Breast epithelium (tissue), 4 donors: Measurements from ENCODE around the gene PRDM2. TPM values are rescaled to one million over a fixed set of nuclear protein-coding genes. Genes with fewer than 3 reads are reported as not detected.

Experiments
- DNase-seq, 2 donors: peaks; one replicate each; pipeline ENCODE4 v3.0.0-alpha.2; 2019; ENCODE audit warnings: low spot score in 2 of 2
- H3K27ac ChIP-seq, 2 donors: fragments of 200-600 bp; sonication (generic) in 1 of 2; one replicate each; pipeline ENCODE4 v1.5.1; 2016 to 2019; ENCODE audit warnings: mild to moderate bottlenecking in 1 of 2
- H3K27me3 ChIP-seq, 2 donors: fragments of 200-600 bp; sonication (generic) in 1 of 2; one replicate each; pipeline versions ENCODE4 v1.5.1 to v1.6.0; 2017 to 2019; ENCODE audit warnings: control low read depth in 1 of 2, mild to moderate bottlenecking in 1 of 2
- H3K36me3 ChIP-seq: fragments of 200-600 bp; one replicate; pipeline ENCODE4 v1.5.1; 2019
- H3K4me1 ChIP-seq, 2 donors: fragments of 200-600 bp; sonication (generic); one replicate each; pipeline ENCODE4 v1.5.1; 2016 to 2019; ENCODE audit warnings: control low read depth in 1 of 2
- H3K4me3 ChIP-seq, 3 donors: fragments of 200-600 bp; sonication (generic); 1 replicate in 2 of 3; 2 replicates in 1 of 3; pipeline ENCODE4 v1.5.1; 2016 to 2019; ENCODE audit warnings: mild to moderate bottlenecking in 3 of 3, moderate library complexity in 2 of 3
- H3K9me3 ChIP-seq, 2 donors: fragments of 200-600 bp; sonication (generic) in 1 of 2; one replicate each; pipeline ENCODE4 v1.5.1; 2016 to 2019; ENCODE audit warnings: control low read depth in 1 of 2
- CTCF ChIP-seq, 3 donors: fragments of 450-650 bp; IDR thresholded peaks; one replicate each; pipeline ENCODE4 v1.5.1; 2016 to 2017; ENCODE audit warnings: antibody characterized with exemption in 3 of 3, mild to moderate bottlenecking in 3 of 3, moderate library complexity in 3 of 3
- POLR2A ChIP-seq: fragments of 450-650 bp; IDR thresholded peaks from one replicate; pipeline ENCODE4 v1.6.1; 2016; ENCODE audit warnings: antibody characterized with exemption, mild to moderate bottlenecking, moderate library complexity
- POLR2AphosphoS5 ChIP-seq, 3 donors: sonication (generic); formaldehyde crosslinking; IDR thresholded peaks; one replicate each; pipeline ENCODE4 v1.6.1; 2017; ENCODE audit warnings: antibody characterized with exemption in 3 of 3
- intact Hi-C: fragments of 100-400 bp; cut with DNase I; formaldehyde crosslinking; loops from one replicate; pipeline ENCODE4 v1.15.1; 2023; ENCODE audit warnings: low total_unique reads
- total RNA-seq, 3 donors: library from RNA; depleted of rRNA; stranded (reverse); fragments of >200 nt; gene quantifications; one replicate each; pipeline ENCODE4 v1.1.0, GENCODE V29; 2016

PRDM2 gene
- total RNA-seq, 3 donors from 2014 or later, result 45.6 to 57.1 (median 47.2) TPM

GRCh38 chr1:13836631-13837030 is 136.6 kb downstream of the PRDM2 start:
- no peaks in the 10 kb centered on the region for H3K4me1 ChIP-seq
- intact Hi-C loops, result no loop called here
- no peak overlapping the region for H3K4me3 ChIP-seq
- TF ChIP-seq POLR2A, result no peak
- no peak for TF ChIP-seq POLR2AphosphoS5 (IDR thresholded peaks at IDR 0.05)
- TF ChIP-seq CTCF (IDR thresholded peaks at IDR 0.05), result no peak
- no peaks in the 10 kb centered on the region for H3K9me3 ChIP-seq
- H3K36me3 ChIP-seq, result no peaks in the 10 kb centered on the region
- no peak overlapping the region for H3K27ac ChIP-seq
- no peak for DNase-seq
- H3K27me3 ChIP-seq, result no peaks in the 10 kb centered on the region

GRCh38 chr1:13838236-13838635 is 138.2 kb downstream of the PRDM2 start:
- intact Hi-C loops, result no loop called here
- Histone ChIP-seq H3K27me3 (no peaks in the 10 kb centered on the region), H3K4me1 (no peaks in the 10 kb centered on the region), H3K4me3 (no peak overlapping the region), H3K36me3 (no peaks in the 10 kb centered on the region), H3K27ac (no peak overlapping the region), H3K9me3 (no peaks in the 10 kb centered on the region)
- TF ChIP-seq POLR2A (no peak), CTCF (IDR thresholded peaks at IDR 0.05) (no peak), POLR2AphosphoS5 (IDR thresholded peaks at IDR 0.05) (no peak)
- no peak for DNase-seq

GRCh38 chr1:13842497-13842896 is 142.5 kb downstream of the PRDM2 start:
- Histone ChIP-seq H3K27ac (no peak overlapping the region), H3K9me3 (no peaks in the 10 kb centered on the region), H3K27me3 (no peaks in the 10 kb centered on the region), H3K4me1 (no peaks in the 10 kb centered on the region), H3K36me3 (no peaks in the 10 kb centered on the region), H3K4me3 (no peak overlapping the region)
- TF ChIP-seq POLR2A (no peak), CTCF (IDR thresholded peaks at IDR 0.05) (no peak), POLR2AphosphoS5 (IDR thresholded peaks at IDR 0.05) (no peak)
- no peak for DNase-seq
- intact Hi-C loops, result no loop called here

- H3K4me3 ChIP-seq, result no peak overlapping the region
- intact Hi-C loops, result no loop called here
- no peak for TF ChIP-seq POLR2A
- no peak for TF ChIP-seq CTCF (IDR thresholded peaks at IDR 0.05)
- TF ChIP-seq POLR2AphosphoS5 (IDR thresholded peaks at IDR 0.05), result no peak
Observed at GRCh38 chr1:13851726-13852125, 151.7 kb downstream of the PRDM2 start.

GRCh38 chr1:13855554-13855953 is 155.6 kb downstream of the PRDM2 start:
- no peak for DNase-seq
- intact Hi-C loops, result no loop called here
- no peaks in the 10 kb centered on the region for H3K36me3 ChIP-seq
- H3K9me3 ChIP-seq, result peaks cover 6 to 11% of the 10 kb centered on the region in 2 donors
- H3K27ac ChIP-seq, result no peak overlapping the region
- no peak for TF ChIP-seq POLR2A
- no peak for TF ChIP-seq POLR2AphosphoS5 (IDR thresholded peaks at IDR 0.05)
- TF ChIP-seq CTCF (IDR thresholded peaks at IDR 0.05), result no peak
- H3K4me1 ChIP-seq, result no peaks in the 10 kb centered on the region
- no peak overlapping the region for H3K4me3 ChIP-seq
- H3K27me3 ChIP-seq, result no peaks in the 10 kb centered on the region

More at GRCh38 chr1:13851726-13852125, 151.7 kb downstream of the PRDM2 start:
- no peak overlapping the region for H3K27ac ChIP-seq
- no peaks in the 10 kb centered on the region for H3K36me3 ChIP-seq
- H3K27me3 ChIP-seq, result no peaks in the 10 kb centered on the region
- DNase-seq, result no peak
- H3K9me3 ChIP-seq, result peaks cover 6 to 11% of the 10 kb centered on the region in 2 donors
- no peaks in the 10 kb centered on the region for H3K4me1 ChIP-seq
